ENCODE data around the gene CNTNAP2. TPM values are rescaled to one million over a fixed set of nuclear protein-coding genes. Genes with fewer than 3 reads are reported as not detected.

CNTNAP2 gene
- total RNA-seq, 1 experiment from 2014 or later = 64.5 TPM

- H3K4me1 Mint-ChIP-seq = peaks cover 0 to 5% of the 10 kb centered on the region in 2 experiments; a peak in 1 of 4 replicates
- Histone ChIP-seq H3K27me3 (ENCODE audit: insufficient read depth, low read length) (no peaks in the 10 kb centered on the region), H3K14ac (ENCODE audit: insufficient read depth, low read length) (no peak overlapping the region)
These were observed 619.4 kb downstream of the CNTNAP2 start for GRCh38 chr7:146735992-146736391.

More at GRCh38 chr7:146735992-146736391, 619.4 kb downstream of the CNTNAP2 start:
- Histone ChIP-seq H3K4me1 (ENCODE audit: insufficient read depth, low read length) (no peaks in the 10 kb centered on the region), H3K23ac (ENCODE audit: insufficient read length, low read depth, low read length) (no peak overlapping the region), H2BK12ac (ENCODE audit: insufficient read length, low read depth, low read length) (no peak overlapping the region), H3K4me2 (ENCODE audit: insufficient read depth, insufficient read length, low read length) (no peak overlapping the region), H4K91ac (ENCODE audit: insufficient read length, low read depth, low read length) (no peak overlapping the region), H3K23me2 (ENCODE audit: insufficient read length, low read depth, low read length, poor library complexity, severe bottlenecking) (no peaks in the 10 kb centered on the region), H2BK5ac (ENCODE audit: insufficient read length, low read length) (no peak overlapping the region), H3T11ph (ENCODE audit: low read length) (no peak overlapping the region), H3K27ac (ENCODE audit: insufficient read length, low read depth, low read length) (no peak overlapping the region), H4K5ac (ENCODE audit: insufficient read length, low read depth, low read length) (no peak overlapping the region), H2BK20ac (ENCODE audit: low read depth, low read length, poor library complexity, severe bottlenecking) (no peak overlapping the region), H3K79me1 (ENCODE audit: insufficient read depth, low read depth, low read length, poor library complexity, severe bottlenecking) (no peaks in the 10 kb centered on the region), H4K20me1 (ENCODE audit: control insufficient read depth, insufficient read depth, insufficient read length) (no peaks in the 10 kb centered on the region), H3K9ac (ENCODE audit: extremely low read depth, insufficient read length, low read length) (no peak overlapping the region), H2BK120ac (ENCODE audit: low read depth, low read length, poor library complexity, severe bottlenecking) (no peak overlapping the region), H3K56ac (ENCODE audit: insufficient read length, low read depth, low read length) (no peak overlapping the region), H3K79me2 (ENCODE audit: insufficient read depth, low read length) (no peaks in the 10 kb centered on the region), H3K18ac (ENCODE audit: insufficient read length, low read depth, low read length) (no peak overlapping the region), H3K9me3 (ENCODE audit: control insufficient read depth, low read depth, low read length) (no peaks in the 10 kb centered on the region), H3K4ac (ENCODE audit: low read depth, low read length) (no peak overlapping the region), H2BK15ac (ENCODE audit: low read depth, low read length) (no peak overlapping the region), H2AFZ (ENCODE audit: low read length) (no peak overlapping the region), H2AK5ac (ENCODE audit: insufficient read length, low read length) (no peak overlapping the region), H4K8ac (replicated peaks; ENCODE audit: insufficient read length, low read depth, low read length) (no peak overlapping the region)
- TF ChIP-seq, protein P1, sequence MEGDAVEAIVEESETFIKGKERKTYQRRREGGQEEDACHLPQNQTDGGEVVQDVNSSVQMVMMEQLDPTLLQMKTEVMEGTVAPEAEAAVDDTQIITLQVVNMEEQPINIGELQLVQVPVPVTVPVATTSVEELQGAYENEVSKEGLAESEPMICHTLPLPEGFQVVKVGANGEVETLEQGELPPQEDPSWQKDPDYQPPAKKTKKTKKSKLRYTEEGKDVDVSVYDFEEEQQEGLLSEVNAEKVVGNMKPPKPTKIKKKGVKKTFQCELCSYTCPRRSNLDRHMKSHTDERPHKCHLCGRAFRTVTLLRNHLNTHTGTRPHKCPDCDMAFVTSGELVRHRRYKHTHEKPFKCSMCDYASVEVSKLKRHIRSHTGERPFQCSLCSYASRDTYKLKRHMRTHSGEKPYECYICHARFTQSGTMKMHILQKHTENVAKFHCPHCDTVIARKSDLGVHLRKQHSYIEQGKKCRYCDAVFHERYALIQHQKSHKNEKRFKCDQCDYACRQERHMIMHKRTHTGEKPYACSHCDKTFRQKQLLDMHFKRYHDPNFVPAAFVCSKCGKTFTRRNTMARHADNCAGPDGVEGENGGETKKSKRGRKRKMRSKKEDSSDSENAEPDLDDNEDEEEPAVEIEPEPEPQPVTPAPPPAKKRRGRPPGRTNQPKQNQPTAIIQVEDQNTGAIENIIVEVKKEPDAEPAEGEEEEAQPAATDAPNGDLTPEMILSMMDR (conservative IDR thresholded peaks at IDR 0.05) = no peak
- WGBS (ENCODE audit: extremely low coverage, insufficient read length, low lambda C conversion rate) = no CpG with 5 or more reads among the region's 2 CpGs
- peaks cover 0 to 1% (median 0%) of the 10 kb centered on the region in 3 experiments; a peak in 1 of 7 replicates for H3K36me3 Mint-ChIP-seq (ENCODE audit: insufficient read depth in 1 of 3, low read depth in 3 of 3)
- H3K4me3 Mint-ChIP-seq = no peak overlapping the region
- H3K27ac Mint-ChIP-seq = no peak overlapping the region
- H3K27me3 Mint-ChIP-seq (ENCODE audit: low read depth) = no peaks in the 10 kb centered on the region
- peaks cover 0 to 3% of the 10 kb centered on the region in 2 experiments; a peak in 3 of 5 replicates for H3K9me3 Mint-ChIP-seq
- no peak for DNase-seq
